HEK293 (cell line): ENCODE results near the gene MARCHF9.

Experiments used
- CTCF ChIA-PET: fragments of 350-600 bp; formaldehyde crosslinking; extraction: SDS; loops from one replicate; lab custom pipeline; 2021; ENCODE audit warnings: antibody characterized with exemption; lab: Yijun Ruan, JAX
- POLR2A ChIA-PET: fragments of 300-600 bp; formaldehyde crosslinking; extraction: SDS; loops from one replicate; lab custom pipeline; 2020; ENCODE audit warnings: antibody characterized with exemption, inconsistent platforms; lab: Yijun Ruan, JAX
- H3K27ac ChIP-seq: fragments of 200-500 bp; sonication (Bioruptor generic); 2 replicates; pipeline ENCODE4 v1.5.1; 2014; ENCODE audit warnings: low read depth, low read length, control low read depth, inconsistent platforms; ENCODE audit errors: extremely low read depth
- H3K36me3 ChIP-seq, 2 experiments: fragments of 200-500 bp in 1 of 2; sonication (Bioruptor generic) in 1 of 2; 1 replicate in 1 of 2; 2 replicates in 1 of 2; pipeline ENCODE4 v1.5.1; 2014 to 2017; ENCODE audit warnings: inconsistent platforms in 2 of 2, low read length in 2 of 2; ENCODE audit not compliant: control insufficient read depth in 2 of 2, insufficient read depth in 1 of 2
- H3K4me1 ChIP-seq: fragments of 200-500 bp; sonication (Bioruptor generic); 2 replicates; pipeline ENCODE4 v1.5.1; 2014; ENCODE audit warnings: mild to moderate bottlenecking, low read length, inconsistent platforms; ENCODE audit not compliant: control insufficient read depth, insufficient read depth
- H3K4me3 ChIP-seq: 2 replicates; pipeline ENCODE4 v1.5.1; 2011; ENCODE audit warnings: low read depth, mild to moderate bottlenecking, control low read depth, low read length, moderate library complexity
- H3K9me3 ChIP-seq: fragments of 200-500 bp; sonication (Bioruptor generic); 2 replicates; pipeline ENCODE4 v1.5.1; 2014; ENCODE audit warnings: low read depth, low read length, inconsistent platforms; ENCODE audit not compliant: control insufficient read depth, insufficient read depth
- BCL11B ChIP-seq: fragments of 450-650 bp; formaldehyde crosslinking; IDR thresholded peaks from 2 replicates; pipeline ENCODE4 v1.5.1; 2016; ENCODE audit warnings: low read depth, missing biosample characterization, missing genetic modification characterization
- BCL6B ChIP-seq: fragments of 450-650 bp; formaldehyde crosslinking; IDR thresholded peaks from 2 replicates; pipeline ENCODE4 v1.5.1; 2017; ENCODE audit warnings: missing biosample characterization, missing genetic modification characterization
- ZBTB17 ChIP-seq: fragments of 450-650 bp; formaldehyde crosslinking; IDR thresholded peaks from 2 replicates; pipeline ENCODE4 v1.5.1; 2016; ENCODE audit warnings: missing biosample characterization, missing genetic modification characterization
- ZFP3 ChIP-seq: fragments of 450-650 bp; formaldehyde crosslinking; IDR thresholded peaks from 2 replicates; pipeline ENCODE4 v1.5.1; 2016; ENCODE audit warnings: low read depth, missing biosample characterization, missing genetic modification characterization
- ZFP37 ChIP-seq: fragments of 450-650 bp; formaldehyde crosslinking; IDR thresholded peaks from 2 replicates; pipeline ENCODE4 v1.5.1; 2016; ENCODE audit warnings: missing biosample characterization, missing genetic modification characterization
- ZNF138 ChIP-seq: fragments of 450-650 bp; formaldehyde crosslinking; IDR thresholded peaks from 2 replicates; pipeline ENCODE4 v1.5.1; 2016; ENCODE audit warnings: missing biosample characterization, missing genetic modification characterization, borderline replicate concordance
- ZNF148 ChIP-seq: fragments of 450-650 bp; formaldehyde crosslinking; IDR thresholded peaks from 2 replicates; pipeline ENCODE4 v1.5.0; 2017; ENCODE audit warnings: missing biosample characterization, missing genetic modification characterization, borderline replicate concordance
- ZNF16 ChIP-seq: fragments of 450-650 bp; formaldehyde crosslinking; IDR thresholded peaks from 2 replicates; pipeline ENCODE4 v1.5.1; 2016; ENCODE audit warnings: low read depth, missing biosample characterization, missing genetic modification characterization
- ZNF184 ChIP-seq: fragments of 450-650 bp; IDR thresholded peaks from 2 replicates; pipeline ENCODE4 v1.5.1; 2018; ENCODE audit warnings: missing biosample characterization, mild to moderate bottlenecking, missing genetic modification characterization
- ZNF239 ChIP-seq: fragments of 450-650 bp; formaldehyde crosslinking; IDR thresholded peaks from 2 replicates; pipeline ENCODE4 v1.5.1; 2016; ENCODE audit warnings: missing biosample characterization, missing genetic modification characterization
- ZNF26 ChIP-seq: fragments of 450-650 bp; formaldehyde crosslinking; IDR thresholded peaks from 2 replicates; pipeline ENCODE4 v1.5.1; 2016; ENCODE audit warnings: missing biosample characterization, missing genetic modification characterization
- ZNF311 ChIP-seq: fragments of 450-650 bp; formaldehyde crosslinking; IDR thresholded peaks from 2 replicates; pipeline ENCODE4 v1.5.1; 2017; ENCODE audit warnings: missing biosample characterization, missing genetic modification characterization, borderline replicate concordance
- ZNF423 ChIP-seq: fragments of 450-650 bp; formaldehyde crosslinking; IDR thresholded peaks from 2 replicates; pipeline ENCODE4 v1.5.1; 2016; ENCODE audit warnings: missing biosample characterization, missing genetic modification characterization
- ZNF555 ChIP-seq: fragments of 450-650 bp; formaldehyde crosslinking; conservative IDR thresholded peaks from 2 replicates; pipeline ENCODE4 v1.5.1; 2017; ENCODE audit warnings: missing biosample characterization, mild to moderate bottlenecking, missing genetic modification characterization, inconsistent platforms
- ZNF560 ChIP-seq: fragments of 450-650 bp; formaldehyde crosslinking; IDR thresholded peaks from 2 replicates; pipeline ENCODE4 v1.5.1; 2017; ENCODE audit warnings: missing biosample characterization, missing genetic modification characterization, borderline replicate concordance
- ZNF639 ChIP-seq: fragments of 450-650 bp; formaldehyde crosslinking; IDR thresholded peaks from 2 replicates; pipeline ENCODE4 v1.5.1; 2016; ENCODE audit warnings: missing biosample characterization, missing genetic modification characterization
- ZNF837 ChIP-seq: fragments of 450-650 bp; formaldehyde crosslinking; IDR thresholded peaks from 2 replicates; pipeline ENCODE4 v1.5.1; 2016; ENCODE audit warnings: missing biosample characterization, missing genetic modification characterization
- ZXDB ChIP-seq: fragments of 450-650 bp; formaldehyde crosslinking; IDR thresholded peaks from 2 replicates; pipeline ENCODE4 v1.5.1; 2016; ENCODE audit warnings: missing biosample characterization, missing genetic modification characterization

The MARCHF9 gene

GRCh38 chr12:57775563-57776246 lies 20.8 kb downstream of the MARCHF9 start:
- Histone ChIP-seq H3K9me3 (no peaks in the 10 kb centered on the region), H3K4me1 (0 out of 2 replicates have a peak, but pooled peaks cover 6% of the 10 kb centered on the region), H3K27ac (no peak overlapping the region), H3K36me3 (peaks cover 5 to 32% of the 10 kb centered on the region in 2 experiments; a peak in 2 of 3 replicates), H3K4me3 (no peak overlapping the region)
- CTCF ChIA-PET = interaction anchor here (0.6 to 1.7 kb wide), 6 partner anchors 9 to 83 kb away, joined by 3 to 5 read pairs (median 3); no protein-coding TSS in a partner anchor
- POLR2A ChIA-PET = interaction anchor here (0.6 kb wide), 1 partner anchor 71 kb away, joined by 6 read pairs; the partner anchor contains the start of gene CTDSP2
- no peak for TF ChIP-seq ZNF639
- TF ChIP-seq ZXDB (tag by site-specific recombination) = no peak
- no peak for TF ChIP-seq BCL6B
- TF ChIP-seq ZNF16 (tag by site-specific recombination) = no peak
- TF ChIP-seq ZNF26 (tag by site-specific recombination) = no peak
- no peak for TF ChIP-seq ZFP37
- TF ChIP-seq ZFP3 (tag by site-specific recombination) = no peak

GRCh38 chr12:57776247-57776587 lies 21.3 kb downstream of the MARCHF9 start:
- CTCF ChIA-PET = interaction anchor here (0.6 to 1.7 kb wide), 4 partner anchors 10 to 83 kb away, joined by 3 to 5 read pairs (median 4); no protein-coding TSS in a partner anchor
- Histone ChIP-seq H3K36me3 (peaks cover 5 to 30% of the 10 kb centered on the region in 2 experiments; a peak in 2 of 3 replicates), H3K4me1 (0 out of 2 replicates have a peak, but pooled peaks cover 5% of the 10 kb centered on the region), H3K9me3 (no peaks in the 10 kb centered on the region), H3K4me3 (no peak overlapping the region), H3K27ac (no peak overlapping the region)
- POLR2A ChIA-PET = interaction anchor here (0.6 kb wide), 1 partner anchor 70 kb away, joined by 6 read pairs; the partner anchor contains the start of gene CTDSP2
- no peak for TF ChIP-seq BCL11B (tag by site-specific recombination)
- TF ChIP-seq, all 188 proteins: peak for 0

- TF ChIP-seq ZNF423 (tag by site-specific recombination) = no peak
- TF ChIP-seq ZBTB17 (tag by site-specific recombination) = no peak
- TF ChIP-seq ZNF148 (tag by site-specific recombination) = no peak
- TF ChIP-seq ZNF560 = no peak
- TF ChIP-seq ZNF311 (tag by site-specific recombination) = no peak
- no peak for TF ChIP-seq BCL11B (tag by site-specific recombination)
- TF ChIP-seq ZNF555 = no peak
- no peak for TF ChIP-seq ZNF184
- no peak for TF ChIP-seq ZNF837
- TF ChIP-seq ZNF138 (tag by site-specific recombination) = no peak
- TF ChIP-seq ZNF239 (tag by site-specific recombination) = no peak
- CTCF ChIA-PET = no interaction called here
- POLR2A ChIA-PET = no interaction called here
- Histone ChIP-seq H3K4me1 (0 out of 2 replicates have a peak, but pooled peaks cover 3% of the 10 kb centered on the region), H3K4me3 (no peak overlapping the region), H3K27ac (no peak overlapping the region), H3K36me3 (peaks cover 5 to 30% of the 10 kb centered on the region in 2 experiments; a peak in 2 of 3 replicates), H3K9me3 (no peaks in the 10 kb centered on the region)
Observed at GRCh38 chr12:57777367-57777766, 22.5 kb downstream of the MARCHF9 start.
